Measurements from ENCODE around the gene LEKR1.
"Not testable (repeated sequence)": the region's sequence is repeated elsewhere in the genome, so short reads cannot be mapped to it uniquely, and the experiment has no call there.

The LEKR1 gene

GRCh38 chr3:156808025-156808424, 18.1 kb upstream of the LEKR1 start:
- no peak for DNase-seq

- no peak for DNase-seq
Measured at GRCh38 chr3:156811089-156811862, 14.9 kb upstream of the LEKR1 start.

- DNase-seq = peak; percentile 61
Measured at GRCh38 chr3:156812521-156813335, 13.4 kb upstream of the LEKR1 start.

- no peak for DNase-seq
Measured at GRCh38 chr3:156814295-156814694, 11.9 kb upstream of the LEKR1 start.

GRCh38 chr3:156816091-156816793, 9.9 kb upstream of the LEKR1 start:
- peak; percentile 65 for DNase-seq

GRCh38 chr3:156816794-156817645, 9.1 kb upstream of the LEKR1 start:
- peak; percentile 94 for DNase-seq

GRCh38 chr3:156817646-156818272, 8.4 kb upstream of the LEKR1 start:
- no peak for DNase-seq

GRCh38 chr3:156818273-156818651, 7.9 kb upstream of the LEKR1 start:
- no peak for DNase-seq

GRCh38 chr3:156818890-156819289, 7.3 kb upstream of the LEKR1 start:
- DNase-seq = peak; percentile 36

- peak; percentile 31 for DNase-seq
Measured at GRCh38 chr3:156819842-156820691, 6.1 kb upstream of the LEKR1 start.

GRCh38 chr3:156820692-156821080, 5.5 kb upstream of the LEKR1 start:
- peak; percentile 42 for DNase-seq

GRCh38 chr3:156822626-156823260, 3.4 kb upstream of the LEKR1 start:
- not testable (repeated sequence) for DNase-seq

- DNase-seq = no peak
Measured at GRCh38 chr3:156825795-156826143, 384 bp upstream of the LEKR1 start.

GRCh38 chr3:156826896-156827882, 1.0 kb downstream of the LEKR1 start:
- no peak for DNase-seq

- DNase-seq = no peak
Measured at GRCh38 chr3:156831006-156831405, 4.9 kb downstream of the LEKR1 start.

GRCh38 chr3:156834435-156834834, 8.3 kb downstream of the LEKR1 start:
- DNase-seq = no peak

- DNase-seq = no peak
Measured at GRCh38 chr3:156834962-156835535, 8.9 kb downstream of the LEKR1 start.

GRCh38 chr3:156836701-156837100, 10.5 kb downstream of the LEKR1 start:
- DNase-seq = no peak

GRCh38 chr3:156837115-156837514, 11.0 kb downstream of the LEKR1 start:
- DNase-seq = no peak

Data from hematopoietic multipotent progenitor cell treated with erythropoietin and hydrocortisone succinate and interleukin-3 and kit ligand, for 4 days (in vitro differentiated cells).